K562 (cell line): ENCODE results near the gene CBLIF. TPM values are rescaled to one million over a fixed set of nuclear protein-coding genes. Genes with fewer than 3 reads are reported as not detected.
A peak's percentile ranks its signal among the peaks of the same experiment; 100 is the strongest.

Experiments used
- FOXA3 ChIP-seq, 2 experiments: fragments of 450-650 bp in 1 of 2; sonication (generic) in 1 of 2; formaldehyde crosslinking; IDR thresholded peaks in 1 of 2; conservative IDR thresholded peaks in 1 of 2; 2 replicates each; pipeline versions ENCODE4 v1.4.0 to v1.8.0; 2020 to 2022; ENCODE audit warnings: mild to moderate bottlenecking in 2 of 2, missing genetic modification reagents in 1 of 2
- GABPB2 ChIP-seq: fragments of 250-450 bp; sonication (Bioruptor Pico); conservative IDR thresholded peaks from 2 replicates; pipeline ENCODE4 v1.5.1; 2021; ENCODE audit warnings: mild to moderate bottlenecking
- JUN ChIP-seq, 2 experiments: sonication (generic) in 1 of 2; formaldehyde crosslinking in 1 of 2; IDR thresholded peaks; 2 replicates each; pipeline versions ENCODE4 v1.6.1 to v1.8.0; 2012 to 2022; ENCODE audit warnings: borderline replicate concordance in 2 of 2, mild to moderate bottlenecking in 2 of 2, improper control_type of control experiment in 1 of 2, low read depth in 1 of 2, low read length in 1 of 2, missing genetic modification reagents in 1 of 2
- LARP7 ChIP-seq: fragments of 450-650 bp; IDR thresholded peaks from 2 replicates; pipeline ENCODE4 v1.6.1; 2016
- NCOA2 ChIP-seq, 2 experiments: fragments of 450-650 bp; IDR thresholded peaks; 2 replicates each; pipeline ENCODE4 v1.6.1; 2018; ENCODE audit warnings: mild to moderate bottlenecking in 2 of 2, moderate library complexity in 1 of 2; ENCODE audit not compliant: partially characterized antibody in 2 of 2
- RAD21 ChIP-seq, 2 experiments: fragments of 250-450 bp in 1 of 2; fragments of 450-650 bp in 1 of 2; sonication (Bioruptor Pico) in 1 of 2; formaldehyde crosslinking in 1 of 2; IDR thresholded peaks in 1 of 2; conservative IDR thresholded peaks in 1 of 2; 2 replicates each; pipeline versions ENCODE4 v1.4.0 to v1.8.0; 2020 to 2022; ENCODE audit warnings: mild to moderate bottlenecking in 2 of 2, moderate library complexity in 1 of 2
- SMAD4 ChIP-seq: fragments of 250-450 bp; sonication (Bioruptor Pico); conservative IDR thresholded peaks from 2 replicates; pipeline ENCODE4 v1.8.0; 2021; ENCODE audit warnings: inconsistent platforms, mild to moderate bottlenecking, moderate library complexity
- TBL1XR1 ChIP-seq, 2 experiments: IDR thresholded peaks; 2 replicates each; pipeline ENCODE4 v1.6.1; 2012; ENCODE audit warnings: improper control_type of control experiment in 2 of 2, low read length in 2 of 2, mild to moderate bottlenecking in 1 of 2
- ZBTB17 ChIP-seq: fragments of 450-650 bp; formaldehyde crosslinking; IDR thresholded peaks from 2 replicates; pipeline ENCODE4 v1.4.0; 2020; ENCODE audit warnings: mild to moderate bottlenecking
- ZNF785 ChIP-seq: fragments of 250-450 bp; sonication (Bioruptor Pico); IDR thresholded peaks from 2 replicates; pipeline ENCODE4 v1.4.0; 2020; ENCODE audit warnings: mild to moderate bottlenecking
- polyA plus RNA-seq, 8 experiments: library from polyadenylated mRNA; depleted of rRNA in 4 of 8; stranded (reverse) in 5 of 8; unstranded in 3 of 8; fragments of >200 nt; fragmentation: Nextera tagmentation in 2 of 8; fragmentation: Illumina TruSeq in 1 of 8; extraction: Ambion mirVana in 2 of 8; extraction: Trizol in 1 of 8; gene quantifications; 2 replicates each; pipeline versions ENCODE4 v1.2.1 to v1.2.3, GENCODE V29; 2011 to 2014; ENCODE audit warnings: inconsistent platforms in 1 of 8, missing spikeins in 1 of 8
- total RNA-seq, 7 experiments: library from RNA; depleted of rRNA in 6 of 7; stranded (reverse); fragments of >200 nt in 6 of 7; fragmentation: Illumina TruSeq in 2 of 7; extraction: Trizol in 2 of 7; gene quantifications; 2 replicates each; pipeline versions ENCODE4 v1.2.1 to v1.2.3, GENCODE V29; 2011 to 2021; ENCODE audit warnings: low replicate concordance in 1 of 7
- TF ChIP-seq, protein P1 (sequence below), 2 experiments: fragments of 450-650 bp in 1 of 2; sonication (generic) in 1 of 2; formaldehyde crosslinking in 1 of 2; IDR thresholded peaks; 2 replicates each; pipeline versions ENCODE4 v1.7.1 to v1.9.0; 2016 to 2022; ENCODE audit warnings: inconsistent platforms in 1 of 2, mild to moderate bottlenecking in 1 of 2, missing genetic modification reagents in 1 of 2
- TF ChIP-seq, protein P2 (sequence below): fragments of 250-450 bp; sonication (Bioruptor Pico); IDR thresholded peaks from 2 replicates; pipeline ENCODE4 v1.5.0; 2021
- TF ChIP-seq, protein P3 (sequence below), 2 experiments: IDR thresholded peaks; 2 replicates each; pipeline ENCODE4 v1.6.1; 2011; ENCODE audit warnings: borderline replicate concordance in 1 of 2, control low read depth in 1 of 2, low read depth in 1 of 2, low read length in 1 of 2, mild to moderate bottlenecking in 1 of 2, mixed read lengths in 1 of 2, moderate library complexity in 1 of 2; ENCODE audit not compliant: insufficient read depth in 1 of 2, insufficient read length in 1 of 2, poor library complexity in 1 of 2, severe bottlenecking in 1 of 2; ENCODE audit errors: extremely low read depth in 1 of 2
- TF ChIP-seq, protein P4 (sequence below): sonication (generic); formaldehyde crosslinking; IDR thresholded peaks from 2 replicates; pipeline ENCODE4 v1.9.0; 2022; ENCODE audit warnings: mild to moderate bottlenecking, missing genetic modification reagents

Gene CBLIF
- total and polyA plus RNA-seq, 9 of the 15 experiments (the other 6 are each of a cell fraction or from before 2014, with no cell fraction given): 0.07 to 0.83 (median 0.54) TPM

DNA sequence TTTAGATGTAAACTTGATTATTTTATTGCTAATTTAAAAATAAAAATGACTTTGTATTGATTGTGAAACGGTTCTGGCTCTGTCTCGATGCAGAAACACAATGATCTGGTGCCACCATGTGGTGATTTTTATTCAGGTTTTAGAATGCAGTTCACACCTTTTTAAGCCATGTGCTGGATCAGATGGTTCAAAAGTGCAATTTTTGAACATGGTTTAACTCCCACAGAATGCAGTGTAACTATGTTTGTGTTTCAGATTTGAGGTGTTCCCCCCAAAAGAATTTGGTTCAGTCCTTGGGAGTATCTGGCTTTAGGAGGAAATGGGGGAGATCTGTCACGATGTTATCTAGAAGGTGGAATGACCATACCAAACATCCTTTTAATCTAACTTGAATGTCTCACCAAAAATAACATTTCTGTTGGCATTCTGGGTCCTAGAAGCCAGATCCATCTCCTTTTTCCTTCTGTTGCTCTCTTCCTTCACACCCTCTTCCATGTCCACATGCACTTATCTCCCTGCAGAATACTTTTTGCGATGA is 42.6 kb downstream of the CBLIF start (continued):
- TF ChIP-seq, protein P1, sequence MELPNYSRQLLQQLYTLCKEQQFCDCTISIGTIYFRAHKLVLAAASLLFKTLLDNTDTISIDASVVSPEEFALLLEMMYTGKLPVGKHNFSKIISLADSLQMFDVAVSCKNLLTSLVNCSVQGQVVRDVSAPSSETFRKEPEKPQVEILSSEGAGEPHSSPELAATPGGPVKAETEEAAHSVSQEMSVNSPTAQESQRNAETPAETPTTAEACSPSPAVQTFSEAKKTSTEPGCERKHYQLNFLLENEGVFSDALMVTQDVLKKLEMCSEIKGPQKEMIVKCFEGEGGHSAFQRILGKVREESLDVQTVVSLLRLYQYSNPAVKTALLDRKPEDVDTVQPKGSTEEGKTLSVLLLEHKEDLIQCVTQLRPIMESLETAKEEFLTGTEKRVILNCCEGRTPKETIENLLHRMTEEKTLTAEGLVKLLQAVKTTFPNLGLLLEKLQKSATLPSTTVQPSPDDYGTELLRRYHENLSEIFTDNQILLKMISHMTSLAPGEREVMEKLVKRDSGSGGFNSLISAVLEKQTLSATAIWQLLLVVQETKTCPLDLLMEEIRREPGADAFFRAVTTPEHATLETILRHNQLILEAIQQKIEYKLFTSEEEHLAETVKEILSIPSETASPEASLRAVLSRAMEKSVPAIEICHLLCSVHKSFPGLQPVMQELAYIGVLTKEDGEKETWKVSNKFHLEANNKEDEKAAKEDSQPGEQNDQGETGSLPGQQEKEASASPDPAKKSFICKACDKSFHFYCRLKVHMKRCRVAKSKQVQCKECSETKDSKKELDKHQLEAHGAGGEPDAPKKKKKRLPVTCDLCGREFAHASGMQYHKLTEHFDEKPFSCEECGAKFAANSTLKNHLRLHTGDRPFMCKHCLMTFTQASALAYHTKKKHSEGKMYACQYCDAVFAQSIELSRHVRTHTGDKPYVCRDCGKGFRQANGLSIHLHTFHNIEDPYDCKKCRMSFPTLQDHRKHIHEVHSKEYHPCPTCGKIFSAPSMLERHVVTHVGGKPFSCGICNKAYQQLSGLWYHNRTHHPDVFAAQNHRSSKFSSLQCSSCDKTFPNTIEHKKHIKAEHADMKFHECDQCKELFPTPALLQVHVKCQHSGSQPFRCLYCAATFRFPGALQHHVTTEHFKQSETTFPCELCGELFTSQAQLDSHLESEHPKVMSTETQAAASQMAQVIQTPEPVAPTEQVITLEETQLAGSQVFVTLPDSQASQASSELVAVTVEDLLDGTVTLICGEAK (IDR thresholded peaks at IDR 0.05): no peak
- TF ChIP-seq, protein P1 (CRISPR knock-in tag; IDR thresholded peaks at IDR 0.05): no peak
- TF ChIP-seq GABPB2: no peak
- TF ChIP-seq, protein P2, sequence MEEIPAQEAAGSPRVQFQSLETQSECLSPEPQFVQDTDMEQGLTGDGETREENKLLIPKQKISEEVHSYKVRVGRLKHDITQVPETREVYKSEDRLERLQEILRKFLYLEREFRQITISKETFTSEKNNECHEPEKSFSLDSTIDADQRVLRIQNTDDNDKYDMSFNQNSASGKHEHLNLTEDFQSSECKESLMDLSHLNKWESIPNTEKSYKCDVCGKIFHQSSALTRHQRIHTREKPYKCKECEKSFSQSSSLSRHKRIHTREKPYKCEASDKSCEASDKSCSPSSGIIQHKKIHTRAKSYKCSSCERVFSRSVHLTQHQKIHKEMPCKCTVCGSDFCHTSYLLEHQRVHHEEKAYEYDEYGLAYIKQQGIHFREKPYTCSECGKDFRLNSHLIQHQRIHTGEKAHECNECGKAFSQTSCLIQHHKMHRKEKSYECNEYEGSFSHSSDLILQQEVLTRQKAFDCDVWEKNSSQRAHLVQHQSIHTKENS: no peak
- no peak for TF ChIP-seq FOXA3 (CRISPR knock-in tag; conservative IDR thresholded peaks at IDR 0.05 in 1 of 2, IDR thresholded peaks at IDR 0.05 in 1 of 2)
- no peak for TF ChIP-seq ZBTB17 (CRISPR knock-in tag)
- TF ChIP-seq, protein P3, sequence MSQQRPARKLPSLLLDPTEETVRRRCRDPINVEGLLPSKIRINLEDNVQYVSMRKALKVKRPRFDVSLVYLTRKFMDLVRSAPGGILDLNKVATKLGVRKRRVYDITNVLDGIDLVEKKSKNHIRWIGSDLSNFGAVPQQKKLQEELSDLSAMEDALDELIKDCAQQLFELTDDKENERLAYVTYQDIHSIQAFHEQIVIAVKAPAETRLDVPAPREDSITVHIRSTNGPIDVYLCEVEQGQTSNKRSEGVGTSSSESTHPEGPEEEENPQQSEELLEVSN (IDR thresholded peaks at IDR 0.05; ENCODE audit: borderline replicate concordance in 1 of 2, extremely low read depth in 1 of 2, insufficient read depth in 1 of 2, insufficient read length in 1 of 2, low read depth in 1 of 2, low read length in 1 of 2, poor library complexity in 1 of 2, severe bottlenecking in 1 of 2): peak; percentile 82 to 86
- TF ChIP-seq, protein P4, sequence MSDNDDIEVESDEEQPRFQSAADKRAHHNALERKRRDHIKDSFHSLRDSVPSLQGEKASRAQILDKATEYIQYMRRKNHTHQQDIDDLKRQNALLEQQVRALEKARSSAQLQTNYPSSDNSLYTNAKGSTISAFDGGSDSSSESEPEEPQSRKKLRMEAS: peak; percentile 89
- peak in 1 of 2 experiments; percentile 62; a peak in 1 of 4 replicates for TF ChIP-seq TBL1XR1 (IDR thresholded peaks at IDR 0.05; ENCODE audit: low read length in 2 of 2)
- no peak for TF ChIP-seq NCOA2 (IDR thresholded peaks at IDR 0.05; ENCODE audit: partially characterized antibody in 2 of 2)
- TF ChIP-seq ZNF785: no peak
- TF ChIP-seq LARP7: no peak
- peak; percentile 52; the same call in 1 of the 2 replicates for TF ChIP-seq JUN (IDR thresholded peaks at IDR 0.05; ENCODE audit: borderline replicate concordance, low read depth, low read length)
- TF ChIP-seq JUN (CRISPR knock-in tag; IDR thresholded peaks at IDR 0.05; ENCODE audit: borderline replicate concordance): no peak
- peak; percentile 85 to 86 for TF ChIP-seq RAD21 (CRISPR knock-in tag; conservative IDR thresholded peaks at IDR 0.05 in 1 of 2, IDR thresholded peaks at IDR 0.05 in 1 of 2)
- no peak for TF ChIP-seq SMAD4 (CRISPR knock-in tag)
